ENCODE data around the gene ZNHIT6. TPM values are rescaled to one million over a fixed set of nuclear protein-coding genes. Genes with fewer than 3 reads are reported as not detected.

Gene ZNHIT6
- polyA plus RNA-seq, 1 donor (not counting 4 experiments of a cell fraction or from before 2014, with no cell fraction given) = 20.9 TPM

DNA sequence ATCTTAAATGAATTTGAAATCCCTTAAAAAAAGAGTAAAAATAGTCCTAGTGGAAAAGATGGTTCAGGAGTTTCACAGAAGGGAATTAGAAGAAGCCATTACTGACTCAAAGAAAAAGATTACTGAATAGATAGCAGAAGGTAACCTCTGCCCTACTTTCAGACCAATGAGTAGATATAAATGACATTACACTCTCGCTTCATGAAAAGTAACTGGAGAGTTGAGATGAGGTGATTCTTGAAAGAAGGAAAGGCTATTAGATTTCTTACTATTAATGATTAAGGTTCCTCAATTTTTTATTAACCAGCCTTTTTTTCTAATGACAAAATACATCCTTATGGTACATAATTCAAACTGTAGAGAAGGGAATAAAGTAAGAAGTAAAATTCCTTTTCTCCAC, 99.4 kb downstream of the ZNHIT6 start:
- TF ChIP-seq, protein P1, sequence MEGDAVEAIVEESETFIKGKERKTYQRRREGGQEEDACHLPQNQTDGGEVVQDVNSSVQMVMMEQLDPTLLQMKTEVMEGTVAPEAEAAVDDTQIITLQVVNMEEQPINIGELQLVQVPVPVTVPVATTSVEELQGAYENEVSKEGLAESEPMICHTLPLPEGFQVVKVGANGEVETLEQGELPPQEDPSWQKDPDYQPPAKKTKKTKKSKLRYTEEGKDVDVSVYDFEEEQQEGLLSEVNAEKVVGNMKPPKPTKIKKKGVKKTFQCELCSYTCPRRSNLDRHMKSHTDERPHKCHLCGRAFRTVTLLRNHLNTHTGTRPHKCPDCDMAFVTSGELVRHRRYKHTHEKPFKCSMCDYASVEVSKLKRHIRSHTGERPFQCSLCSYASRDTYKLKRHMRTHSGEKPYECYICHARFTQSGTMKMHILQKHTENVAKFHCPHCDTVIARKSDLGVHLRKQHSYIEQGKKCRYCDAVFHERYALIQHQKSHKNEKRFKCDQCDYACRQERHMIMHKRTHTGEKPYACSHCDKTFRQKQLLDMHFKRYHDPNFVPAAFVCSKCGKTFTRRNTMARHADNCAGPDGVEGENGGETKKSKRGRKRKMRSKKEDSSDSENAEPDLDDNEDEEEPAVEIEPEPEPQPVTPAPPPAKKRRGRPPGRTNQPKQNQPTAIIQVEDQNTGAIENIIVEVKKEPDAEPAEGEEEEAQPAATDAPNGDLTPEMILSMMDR (optimal IDR thresholded peaks at IDR 0.05 in 1 of 3, IDR thresholded peaks at IDR 0.05 in 1 of 3, conservative IDR thresholded peaks at IDR 0.05 in 1 of 3; ENCODE audit: extremely low read depth in 1 of 3, insufficient read depth in 2 of 3, low read length in 3 of 3) = no peak
- TF ChIP-seq EZH2 (IDR thresholded peaks at IDR 0.05; ENCODE audit: low read length) = no peak
- Histone ChIP-seq H3K9me3 (ENCODE audit: control insufficient read depth, low read depth, low read length) (no peaks in the 10 kb centered on the region), H3K4me3 (ENCODE audit: control insufficient read depth in 2 of 3, extremely low read depth in 1 of 3, insufficient read depth in 2 of 3, low read depth in 1 of 3, low read length in 3 of 3) (no peak overlapping the region), H3K4me1 (ENCODE audit: control insufficient read depth, extremely low read depth, insufficient read depth, low read length) (peaks cover 51% of the 10 kb centered on the region), H3K27me3 (ENCODE audit: control insufficient read depth, extremely low read depth, insufficient read depth, low read length) (no peaks in the 10 kb centered on the region), H4K20me1 (ENCODE audit: control insufficient read depth, extremely low read depth, insufficient read depth, low read length) (no peaks in the 10 kb centered on the region), H3K4me2 (ENCODE audit: control insufficient read depth, extremely low read depth, insufficient read depth, low read depth, low read length) (no peak overlapping the region), H3K36me3 (ENCODE audit: control insufficient read depth in 2 of 2, extremely low read depth in 1 of 2, insufficient read depth in 2 of 2, low read length in 2 of 2) (no peaks in the 10 kb centered on the region), H3K9me1 (ENCODE audit: control insufficient read depth, extremely low read depth, insufficient read depth, low read length) (no peaks in the 10 kb centered on the region), H2AFZ (ENCODE audit: control insufficient read depth, low read length) (no peak overlapping the region), H3K9ac (ENCODE audit: control insufficient read depth, extremely low read depth, insufficient read depth, low read length) (no peak overlapping the region), H3K79me2 (ENCODE audit: control insufficient read depth, insufficient read depth, low read length) (no peaks in the 10 kb centered on the region), H3K27ac (ENCODE audit: control insufficient read depth, insufficient read depth, low read length) (no peak overlapping the region)
- no peak for DNase-seq (ENCODE audit: low read depth, low spot score)
- FAIRE-seq = no peak
- dilution Hi-C loops (cut with MboI; ENCODE audit: extremely low pct_ligation_motif_present, low sequenced_read_pairs) = no loop called here

DNA sequence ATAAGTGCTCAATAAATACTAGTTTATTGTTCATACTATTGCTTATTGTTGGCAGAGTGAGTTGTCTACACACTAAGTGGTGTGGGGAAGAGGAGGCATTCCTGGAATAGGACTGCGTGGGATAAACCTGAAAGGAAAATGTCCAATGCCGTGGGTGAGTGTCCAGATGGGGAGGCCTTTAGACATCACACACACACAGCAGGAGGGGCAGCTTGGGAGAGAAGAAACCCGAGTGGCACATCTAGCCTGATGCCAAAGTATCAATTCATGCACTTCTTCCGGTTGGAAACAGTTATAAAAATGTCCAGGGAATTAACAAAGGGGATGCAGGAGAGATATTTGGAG, 100.3 kb downstream of the ZNHIT6 start:
- Histone ChIP-seq H3K27me3 (ENCODE audit: control insufficient read depth, extremely low read depth, insufficient read depth, low read length) (no peaks in the 10 kb centered on the region), H3K4me3 (ENCODE audit: control insufficient read depth in 2 of 3, extremely low read depth in 1 of 3, insufficient read depth in 2 of 3, low read depth in 1 of 3, low read length in 3 of 3) (peak overlapping the region in 1 of 3 experiments; percentile 23), H3K4me1 (ENCODE audit: control insufficient read depth, extremely low read depth, insufficient read depth, low read length) (peaks cover 46% of the 10 kb centered on the region), H3K4me2 (ENCODE audit: control insufficient read depth, extremely low read depth, insufficient read depth, low read depth, low read length) (peak overlapping the region; percentile 65), H3K9me1 (ENCODE audit: control insufficient read depth, extremely low read depth, insufficient read depth, low read length) (no peaks in the 10 kb centered on the region), H2AFZ (ENCODE audit: control insufficient read depth, low read length) (no peak overlapping the region), H4K20me1 (ENCODE audit: control insufficient read depth, extremely low read depth, insufficient read depth, low read length) (no peaks in the 10 kb centered on the region), H3K27ac (ENCODE audit: control insufficient read depth, insufficient read depth, low read length) (peak overlapping the region; percentile 63), H3K9ac (ENCODE audit: control insufficient read depth, extremely low read depth, insufficient read depth, low read length) (peak overlapping the region; percentile 39), H3K9me3 (ENCODE audit: control insufficient read depth, low read depth, low read length) (no peaks in the 10 kb centered on the region), H3K79me2 (ENCODE audit: control insufficient read depth, insufficient read depth, low read length) (no peaks in the 10 kb centered on the region), H3K36me3 (ENCODE audit: control insufficient read depth in 2 of 2, extremely low read depth in 1 of 2, insufficient read depth in 2 of 2, low read length in 2 of 2) (no peaks in the 10 kb centered on the region)
- no peak for TF ChIP-seq EZH2 (IDR thresholded peaks at IDR 0.05; ENCODE audit: low read length)
- TF ChIP-seq, protein P1 (optimal IDR thresholded peaks at IDR 0.05 in 1 of 3, IDR thresholded peaks at IDR 0.05 in 1 of 3, conservative IDR thresholded peaks at IDR 0.05 in 1 of 3; ENCODE audit: extremely low read depth in 1 of 3, insufficient read depth in 2 of 3, low read length in 3 of 3) = no peak
- peak; percentile 79 for FAIRE-seq
- no peak for DNase-seq (ENCODE audit: low read depth, low spot score)
- dilution Hi-C loops (cut with MboI; ENCODE audit: extremely low pct_ligation_motif_present, low sequenced_read_pairs) = no loop called here
